ENCODE data around the gene MEGF6. TPM values are rescaled to one million over a fixed set of nuclear protein-coding genes. Genes with fewer than 3 reads are reported as not detected.

Gene MEGF6
- total and polyA plus RNA-seq, 2 donors (not counting 3 experiments of a cell fraction or from before 2014, with no cell fraction given), result 22.5 to 63.7 TPM

DNA sequence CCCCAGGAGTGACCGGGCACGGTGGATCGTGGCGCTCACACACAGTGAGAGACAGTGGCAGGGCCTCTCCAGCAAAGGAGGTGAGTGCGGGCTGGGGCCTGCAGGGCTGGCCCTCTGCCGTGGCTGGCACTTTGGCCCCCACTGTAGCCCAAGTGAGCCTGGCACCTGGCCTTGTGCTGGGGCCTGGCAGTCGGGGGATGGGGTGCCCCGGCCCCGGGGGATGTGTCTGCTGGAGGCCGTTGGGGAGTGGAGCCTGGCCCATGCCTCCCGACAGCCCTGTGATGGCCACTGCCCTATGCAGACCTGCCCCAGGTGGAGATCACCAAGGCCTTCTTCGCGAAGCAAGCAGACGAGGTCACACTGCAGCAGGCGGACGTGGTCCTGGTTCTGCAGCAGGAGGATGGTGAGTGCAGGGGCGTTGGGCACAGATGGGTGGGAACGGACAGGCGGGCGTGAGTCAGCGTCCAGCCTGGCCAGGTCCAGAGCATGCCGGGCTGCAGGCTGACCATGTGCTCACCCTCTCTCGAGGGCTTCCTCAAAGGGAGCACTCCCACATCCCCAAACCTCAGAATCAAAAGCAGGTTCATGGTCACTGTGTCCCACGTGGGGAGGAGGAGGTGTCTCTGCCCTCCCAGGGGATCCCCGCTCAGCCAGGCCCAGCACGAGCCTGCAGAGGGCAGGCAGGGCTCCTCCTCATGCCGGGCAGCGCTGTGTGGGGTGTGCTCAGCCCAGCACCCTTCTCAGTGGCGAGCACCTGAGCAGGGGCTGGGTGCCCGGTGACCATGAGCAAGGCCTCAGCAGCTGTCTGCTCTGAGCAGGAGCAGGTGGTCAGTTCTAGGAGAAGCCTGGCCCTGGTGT, 131.6 kb downstream of the MEGF6 start:
- ChIA-PET CTCF (interaction anchor here (3.9 kb wide), 1 partner anchor 27 kb away, joined by 75 read pairs; no protein-coding TSS in a partner anchor), POLR2A (no interaction called here)
- Histone ChIP-seq H3K9me1 (replicated peaks; ENCODE audit: control insufficient read depth, extremely low read depth, insufficient read depth, low read length) (no peaks in the 10 kb centered on the region), H3K27ac (ENCODE audit: insufficient read depth, low read depth, low read length) (no peak overlapping the region), H3K4me2 (ENCODE audit: insufficient read depth, low read length) (no peak overlapping the region), H3K36me3 (ENCODE audit: control insufficient read depth in 2 of 2, extremely low read depth in 1 of 2, insufficient read depth in 2 of 2, low read length in 2 of 2) (no peaks in the 10 kb centered on the region), H2AFZ (ENCODE audit: low read depth, low read length) (no peak overlapping the region), H3K4me3 (replicated peaks in 1 of 3; ENCODE audit: insufficient read depth in 1 of 3, low read depth in 1 of 3, low read length in 3 of 3) (no peak overlapping the region), H3K9ac (replicated peaks; ENCODE audit: extremely low read depth, insufficient read depth, low read length) (no peak overlapping the region), H3K27me3 (ENCODE audit: control insufficient read depth in 2 of 2, insufficient read depth in 2 of 2, low read length in 2 of 2) (no peaks in the 10 kb centered on the region), H3K9me3 (replicated peaks; ENCODE audit: control insufficient read depth, insufficient read depth, low read length) (no peaks in the 10 kb centered on the region), H3K79me2 (ENCODE audit: control insufficient read depth, insufficient read depth, low read length) (no peaks in the 10 kb centered on the region), H3K4me1 (ENCODE audit: control insufficient read depth, extremely low read depth, insufficient read depth, low read length) (no peaks in the 10 kb centered on the region), H4K20me1 (replicated peaks; ENCODE audit: control insufficient read depth, extremely low read depth, insufficient read depth, low read length) (no peaks in the 10 kb centered on the region)
- TF ChIP-seq MYC (IDR thresholded peaks at IDR 0.05; ENCODE audit: low read depth, low read length) (no peak), POLR2AphosphoS5 (IDR thresholded peaks at IDR 0.05; ENCODE audit: insufficient read depth, low read depth, low read length) (no peak), GATA2 (IDR thresholded peaks at IDR 0.05; ENCODE audit: insufficient read depth, insufficient read length, low read depth, low read length) (no peak), MAX (IDR thresholded peaks at IDR 0.05; ENCODE audit: insufficient read depth, insufficient read length) (no peak), JUN (IDR thresholded peaks at IDR 0.05; ENCODE audit: borderline replicate concordance, insufficient read depth, insufficient read length, low read depth) (no peak), POLR2A (IDR thresholded peaks at IDR 0.05; ENCODE audit: low read depth, low read length) (no peak), EZH2 (IDR thresholded peaks at IDR 0.05; ENCODE audit: borderline replicate concordance, low read depth, low read length, severe bottlenecking) (no peak), FOS (IDR thresholded peaks at IDR 0.05; ENCODE audit: borderline replicate concordance, insufficient read depth, low read length) (no peak)
- TF ChIP-seq, protein P1, sequence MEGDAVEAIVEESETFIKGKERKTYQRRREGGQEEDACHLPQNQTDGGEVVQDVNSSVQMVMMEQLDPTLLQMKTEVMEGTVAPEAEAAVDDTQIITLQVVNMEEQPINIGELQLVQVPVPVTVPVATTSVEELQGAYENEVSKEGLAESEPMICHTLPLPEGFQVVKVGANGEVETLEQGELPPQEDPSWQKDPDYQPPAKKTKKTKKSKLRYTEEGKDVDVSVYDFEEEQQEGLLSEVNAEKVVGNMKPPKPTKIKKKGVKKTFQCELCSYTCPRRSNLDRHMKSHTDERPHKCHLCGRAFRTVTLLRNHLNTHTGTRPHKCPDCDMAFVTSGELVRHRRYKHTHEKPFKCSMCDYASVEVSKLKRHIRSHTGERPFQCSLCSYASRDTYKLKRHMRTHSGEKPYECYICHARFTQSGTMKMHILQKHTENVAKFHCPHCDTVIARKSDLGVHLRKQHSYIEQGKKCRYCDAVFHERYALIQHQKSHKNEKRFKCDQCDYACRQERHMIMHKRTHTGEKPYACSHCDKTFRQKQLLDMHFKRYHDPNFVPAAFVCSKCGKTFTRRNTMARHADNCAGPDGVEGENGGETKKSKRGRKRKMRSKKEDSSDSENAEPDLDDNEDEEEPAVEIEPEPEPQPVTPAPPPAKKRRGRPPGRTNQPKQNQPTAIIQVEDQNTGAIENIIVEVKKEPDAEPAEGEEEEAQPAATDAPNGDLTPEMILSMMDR (IDR thresholded peaks at IDR 0.05; ENCODE audit: extremely low read depth in 1 of 2, insufficient read depth in 1 of 2, low read depth in 1 of 2, low read length in 2 of 2), result no peak
- FAIRE-seq (no peak), DNase-seq (ENCODE audit: low read depth, low spot score) (no peak)
- intact Hi-C loops (cut with micrococcal nuclease), result no loop called here
- BruUV-seq (replicated peaks), result no TSS peak
- dilution Hi-C loops (cut with MboI; ENCODE audit: extremely low pct_ligation_motif_present, low sequenced_read_pairs), result no loop called here

Measured in endothelial cell of umbilical vein (primary cell).